Measurements from ENCODE around the gene CACNA2D3. TPM values are rescaled to one million over a fixed set of nuclear protein-coding genes. Genes with fewer than 3 reads are reported as not detected.

Gene CACNA2D3
- polyA plus RNA-seq, 3 donors: 8.3 to 21.5 (median 10.4) TPM

DNA sequence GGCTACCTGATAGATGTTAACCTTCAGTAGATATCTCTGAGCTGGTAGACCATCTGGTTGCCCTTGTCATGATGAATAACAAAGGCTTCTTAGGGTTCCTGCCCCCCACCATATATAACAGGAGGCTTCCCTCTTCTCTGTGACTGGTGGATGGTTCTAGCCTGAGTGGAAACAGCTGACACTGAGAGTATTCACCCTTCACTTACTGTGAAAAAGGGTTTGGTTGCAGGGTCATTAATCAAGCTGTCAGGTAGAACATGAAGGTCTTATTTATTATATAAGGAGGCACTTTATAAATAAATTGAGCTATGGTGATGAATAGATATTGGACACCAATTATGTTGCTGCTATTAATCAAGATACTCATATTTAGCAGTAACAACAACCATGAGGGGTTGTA, 58.6 kb downstream of the CACNA2D3 start:
- Mint-ChIP-seq H3K27me3 (ENCODE audit: low read depth in 3 of 3) (peaks cover 0 to 5% (median 2%) of the 10 kb centered on the region in 3 donors), H3K4me1 (no peaks in the 10 kb centered on the region), H3K4me3 (no peak overlapping the region), H3K27ac (no peak overlapping the region), H3K9me3 (no peaks in the 10 kb centered on the region), H3K36me3 (no peaks in the 10 kb centered on the region)
- H3K4me2 ChIP-seq (replicated peaks; ENCODE audit: extremely low read depth, low read length, poor library complexity, severe bottlenecking): no peak overlapping the region
- no peaks in the 10 kb centered on the region for H3K36me3 ChIP-seq (replicated peaks in 1 of 2; ENCODE audit: control insufficient read depth in 1 of 2, insufficient read depth in 2 of 2, low read length in 2 of 2)
- no peak for DNase-seq
- no peak overlapping the region for H3K27ac ChIP-seq (ENCODE audit: low read depth in 1 of 2, low read length in 2 of 2)
- TF ChIP-seq, protein P1, sequence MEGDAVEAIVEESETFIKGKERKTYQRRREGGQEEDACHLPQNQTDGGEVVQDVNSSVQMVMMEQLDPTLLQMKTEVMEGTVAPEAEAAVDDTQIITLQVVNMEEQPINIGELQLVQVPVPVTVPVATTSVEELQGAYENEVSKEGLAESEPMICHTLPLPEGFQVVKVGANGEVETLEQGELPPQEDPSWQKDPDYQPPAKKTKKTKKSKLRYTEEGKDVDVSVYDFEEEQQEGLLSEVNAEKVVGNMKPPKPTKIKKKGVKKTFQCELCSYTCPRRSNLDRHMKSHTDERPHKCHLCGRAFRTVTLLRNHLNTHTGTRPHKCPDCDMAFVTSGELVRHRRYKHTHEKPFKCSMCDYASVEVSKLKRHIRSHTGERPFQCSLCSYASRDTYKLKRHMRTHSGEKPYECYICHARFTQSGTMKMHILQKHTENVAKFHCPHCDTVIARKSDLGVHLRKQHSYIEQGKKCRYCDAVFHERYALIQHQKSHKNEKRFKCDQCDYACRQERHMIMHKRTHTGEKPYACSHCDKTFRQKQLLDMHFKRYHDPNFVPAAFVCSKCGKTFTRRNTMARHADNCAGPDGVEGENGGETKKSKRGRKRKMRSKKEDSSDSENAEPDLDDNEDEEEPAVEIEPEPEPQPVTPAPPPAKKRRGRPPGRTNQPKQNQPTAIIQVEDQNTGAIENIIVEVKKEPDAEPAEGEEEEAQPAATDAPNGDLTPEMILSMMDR (IDR thresholded peaks at IDR 0.05): no peak
- no peaks in the 10 kb centered on the region for H3K27me3 ChIP-seq (ENCODE audit: control insufficient read depth in 2 of 2, insufficient read depth in 2 of 2, low read length in 2 of 2)
- H3K9ac ChIP-seq (ENCODE audit: insufficient read depth, low read length, poor library complexity, severe bottlenecking): no peak overlapping the region
- H3K4me1 ChIP-seq (ENCODE audit: control insufficient read depth in 1 of 2, insufficient read depth in 2 of 2, low read length in 2 of 2): no peaks in the 10 kb centered on the region
- intact Hi-C loops (cut with micrococcal nuclease): no loop called here
- H3K9me3 ChIP-seq (replicated peaks in 1 of 2; ENCODE audit: control insufficient read depth in 1 of 2, insufficient read depth in 1 of 2, low read length in 2 of 2): no peaks in the 10 kb centered on the region
- H3K4me3 ChIP-seq (replicated peaks in 1 of 3; ENCODE audit: low read depth in 2 of 3, low read length in 3 of 3): no peak overlapping the region
- no peaks in the 10 kb centered on the region for H3K79me2 ChIP-seq (ENCODE audit: insufficient read depth, low read length)
- no peak overlapping the region for H2AFZ ChIP-seq (ENCODE audit: insufficient read depth, low read depth, low read length, poor library complexity, severe bottlenecking)
- no peaks in the 10 kb centered on the region for H4K20me1 ChIP-seq (ENCODE audit: insufficient read depth, low read length)

DNA sequence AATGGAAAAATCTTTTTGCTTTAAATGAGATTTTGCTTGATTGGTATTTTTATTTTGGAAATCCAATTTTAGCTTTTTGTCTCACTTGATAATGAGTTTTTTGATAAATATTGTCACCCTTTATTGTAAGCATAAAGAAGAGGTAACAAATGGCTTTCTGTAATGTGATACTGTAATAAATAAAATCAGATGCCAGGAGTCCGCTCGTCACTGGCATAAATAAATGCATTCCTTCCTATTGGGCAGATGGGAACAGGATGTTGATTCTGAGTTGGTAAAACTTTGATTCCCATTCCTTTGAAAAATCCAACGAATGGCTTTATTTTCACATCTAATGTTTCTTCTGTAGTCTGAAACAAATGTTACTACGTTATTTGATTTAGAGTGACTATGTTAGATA, 59.9 kb downstream of the CACNA2D3 start:
- H2AFZ ChIP-seq (ENCODE audit: insufficient read depth, low read depth, low read length, poor library complexity, severe bottlenecking): no peak overlapping the region
- DNase-seq: no peak
- H3K4me3 ChIP-seq (replicated peaks in 1 of 3; ENCODE audit: low read depth in 2 of 3, low read length in 3 of 3): no peak overlapping the region
- WGBS (ENCODE audit: insufficient coverage): no CpG with 5 or more reads among the region's 4 CpGs
- no peaks in the 10 kb centered on the region for H3K27me3 ChIP-seq (ENCODE audit: control insufficient read depth in 2 of 2, insufficient read depth in 2 of 2, low read length in 2 of 2)
- TF ChIP-seq, protein P1 (IDR thresholded peaks at IDR 0.05): no peak
- H3K9me3 Mint-ChIP-seq: no peaks in the 10 kb centered on the region
- H3K4me2 ChIP-seq (replicated peaks; ENCODE audit: extremely low read depth, low read length, poor library complexity, severe bottlenecking): no peak overlapping the region
- H3K36me3 Mint-ChIP-seq: no peaks in the 10 kb centered on the region
- no peak overlapping the region for H3K27ac Mint-ChIP-seq
- H3K36me3 ChIP-seq (replicated peaks in 1 of 2; ENCODE audit: control insufficient read depth in 1 of 2, insufficient read depth in 2 of 2, low read length in 2 of 2): no peaks in the 10 kb centered on the region
- no peak overlapping the region for H3K27ac ChIP-seq (ENCODE audit: low read depth in 1 of 2, low read length in 2 of 2)
- H3K9ac ChIP-seq (ENCODE audit: insufficient read depth, low read length, poor library complexity, severe bottlenecking): no peak overlapping the region
- no peaks in the 10 kb centered on the region for H3K4me1 Mint-ChIP-seq
- no peaks in the 10 kb centered on the region for H4K20me1 ChIP-seq (ENCODE audit: insufficient read depth, low read length)
- no peaks in the 10 kb centered on the region for H3K4me1 ChIP-seq (ENCODE audit: control insufficient read depth in 1 of 2, insufficient read depth in 2 of 2, low read length in 2 of 2)
- no peaks in the 10 kb centered on the region for H3K79me2 ChIP-seq (ENCODE audit: insufficient read depth, low read length)
- H3K27me3 Mint-ChIP-seq (ENCODE audit: low read depth in 3 of 3): peaks cover 0 to 5% (median 2%) of the 10 kb centered on the region in 3 donors
- H3K4me3 Mint-ChIP-seq: no peak overlapping the region
- intact Hi-C loops (cut with micrococcal nuclease): no loop called here
- no peaks in the 10 kb centered on the region for H3K9me3 ChIP-seq (replicated peaks in 1 of 2; ENCODE audit: control insufficient read depth in 1 of 2, insufficient read depth in 1 of 2, low read length in 2 of 2)

Data from CD14-positive monocyte (primary cell).